ENCODE data around the gene GRID1.
A peak's percentile ranks its signal among the peaks of the same experiment; 100 is the strongest.

GRID1 gene

GRCh38 chr10:86365346-86366032 is 1.1 kb downstream of the GRID1 start:
- Histone ChIP-seq H3K9ac (ENCODE audit: low read depth, low read length) (no peak overlapping the region), H3K4me3 (ENCODE audit: low read length) (peak overlapping the region; percentile 54; the same call in 1 of the 2 replicates), H3K36me3 (ENCODE audit: insufficient read depth, low read depth, low read length) (no peaks in the 10 kb centered on the region), H3K27ac (ENCODE audit: low read length) (no peak overlapping the region), H3K4me1 (ENCODE audit: insufficient read depth, low read length) (no peaks in the 10 kb centered on the region), H3K9me3 (ENCODE audit: insufficient read depth, low read depth, low read length) (no peaks in the 10 kb centered on the region; the same call in 1 of the 2 replicates), H3K27me3 (ENCODE audit: insufficient read depth, low read length) (peaks cover 97% of the 10 kb centered on the region)

DNA sequence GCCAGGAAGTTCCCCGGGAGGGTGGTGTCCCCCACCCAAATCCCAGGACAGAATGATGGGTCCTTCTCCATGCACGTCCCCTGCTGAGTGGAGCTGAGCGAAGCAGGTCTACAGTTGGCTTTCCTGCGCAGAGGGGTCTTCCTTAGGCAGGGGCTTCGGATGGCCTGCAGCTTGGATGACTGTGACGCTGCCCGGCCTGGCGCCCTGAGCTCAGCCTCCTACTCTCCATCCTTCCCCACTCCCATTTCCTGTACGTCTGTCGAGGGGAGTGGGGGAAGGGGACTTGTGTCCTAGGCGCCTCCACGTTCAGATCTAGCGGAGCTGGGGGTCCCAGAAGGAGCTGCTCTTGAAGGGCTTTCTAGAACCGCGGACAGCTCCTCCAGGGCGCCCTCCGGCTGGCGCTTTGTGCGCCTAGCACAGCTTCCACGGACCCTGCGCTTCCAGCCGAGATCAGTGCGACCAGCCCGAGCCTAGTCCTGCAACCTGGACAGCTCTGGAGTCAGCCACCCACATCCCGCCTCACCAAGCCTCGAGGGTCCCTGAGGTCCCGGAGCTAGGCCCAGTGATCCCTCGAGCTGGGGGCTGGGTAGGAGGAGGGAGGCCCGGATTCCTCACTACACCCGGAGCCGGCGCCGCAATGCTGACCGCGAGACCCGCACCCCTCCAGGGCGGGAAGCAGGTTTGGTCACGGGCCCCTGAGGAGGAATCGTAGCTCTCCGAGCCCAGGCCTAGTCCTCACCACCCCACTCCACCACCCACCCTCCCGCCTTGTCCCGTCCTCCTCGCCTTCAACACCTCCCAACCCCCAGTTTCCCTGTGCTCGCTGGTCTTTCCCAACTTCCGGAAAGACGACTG is 1.9 kb downstream of the GRID1 start:
- peaks cover 91% of the 10 kb centered on the region for H3K27me3 ChIP-seq (ENCODE audit: insufficient read depth, low read length)
- no peak overlapping the region for H3K27ac ChIP-seq (ENCODE audit: low read length)
- peak overlapping the region; percentile 54; the same call in 1 of the 2 replicates for H3K4me3 ChIP-seq (ENCODE audit: low read length)
- H3K9ac ChIP-seq (ENCODE audit: low read depth, low read length): no peak overlapping the region
- no peaks in the 10 kb centered on the region for H3K36me3 ChIP-seq (ENCODE audit: insufficient read depth, low read depth, low read length)
- H3K4me1 ChIP-seq (ENCODE audit: insufficient read depth, low read length): no peaks in the 10 kb centered on the region
- H3K9me3 ChIP-seq (ENCODE audit: insufficient read depth, low read depth, low read length): no peaks in the 10 kb centered on the region; the same call in 1 of the 2 replicates

GRCh38 chr10:86363833-86364490 is 2.6 kb downstream of the GRID1 start:
- no peak overlapping the region for H3K27ac ChIP-seq (ENCODE audit: low read length)
- no peaks in the 10 kb centered on the region; the same call in 1 of the 2 replicates for H3K9me3 ChIP-seq (ENCODE audit: insufficient read depth, low read depth, low read length)
- peaks cover 86% of the 10 kb centered on the region for H3K27me3 ChIP-seq (ENCODE audit: insufficient read depth, low read length)
- no peaks in the 10 kb centered on the region for H3K36me3 ChIP-seq (ENCODE audit: insufficient read depth, low read depth, low read length)
- no peak overlapping the region for H3K9ac ChIP-seq (ENCODE audit: low read depth, low read length)
- no peaks in the 10 kb centered on the region for H3K4me1 ChIP-seq (ENCODE audit: insufficient read depth, low read length)
- H3K4me3 ChIP-seq (ENCODE audit: low read length): peak overlapping the region; percentile 66; the same call in 1 of the 2 replicates

DNA sequence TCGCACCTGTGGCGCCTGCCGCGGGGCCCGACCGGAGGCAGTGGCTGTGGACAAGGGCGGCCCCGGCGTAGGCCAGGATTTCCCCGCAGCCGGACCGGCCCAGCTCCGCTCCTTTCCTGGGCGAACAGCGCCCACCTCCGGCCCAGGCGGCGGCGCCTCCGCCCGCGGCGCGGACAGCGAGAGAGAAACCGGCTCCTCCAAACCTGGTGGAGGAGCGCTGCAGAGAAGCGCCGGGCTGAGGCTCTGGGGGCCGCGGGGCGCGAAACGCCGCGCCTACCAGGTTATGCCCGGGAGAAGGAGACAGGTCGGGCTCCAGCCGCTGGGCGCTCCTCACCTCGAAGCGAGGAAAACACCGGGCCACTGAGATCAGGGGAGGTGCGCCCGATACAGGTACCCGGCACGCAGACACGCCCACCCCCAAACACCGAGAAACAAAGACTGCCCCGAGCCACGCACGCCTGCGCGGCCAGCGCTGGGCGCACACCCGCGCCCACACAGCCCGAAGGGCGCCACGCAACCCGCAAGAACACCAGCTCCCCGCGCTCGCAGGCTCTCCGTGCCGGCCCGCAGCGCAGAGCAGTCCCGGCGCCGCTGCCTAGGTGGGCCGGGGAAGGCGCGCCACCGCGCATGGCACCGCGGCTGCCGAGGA is 3.3 kb downstream of the GRID1 start:
- no peaks in the 10 kb centered on the region for H3K4me1 ChIP-seq (ENCODE audit: insufficient read depth, low read length)
- H3K9me3 ChIP-seq (ENCODE audit: insufficient read depth, low read depth, low read length): no peaks in the 10 kb centered on the region; the same call in 1 of the 2 replicates
- no peaks in the 10 kb centered on the region for H3K36me3 ChIP-seq (ENCODE audit: insufficient read depth, low read depth, low read length)
- H3K9ac ChIP-seq (ENCODE audit: low read depth, low read length): no peak overlapping the region
- peaks cover 82% of the 10 kb centered on the region for H3K27me3 ChIP-seq (ENCODE audit: insufficient read depth, low read length)
- peak overlapping the region; percentile 66 for H3K4me3 ChIP-seq (ENCODE audit: low read length)
- H3K27ac ChIP-seq (ENCODE audit: low read length): no peak overlapping the region

GRCh38 chr10:86362586-86363183 is 3.9 kb downstream of the GRID1 start:
- no peaks in the 10 kb centered on the region; the same call in 1 of the 2 replicates for H3K9me3 ChIP-seq (ENCODE audit: insufficient read depth, low read depth, low read length)
- H3K36me3 ChIP-seq (ENCODE audit: insufficient read depth, low read depth, low read length): no peaks in the 10 kb centered on the region
- no peak overlapping the region for H3K9ac ChIP-seq (ENCODE audit: low read depth, low read length)
- no peaks in the 10 kb centered on the region for H3K4me1 ChIP-seq (ENCODE audit: insufficient read depth, low read length)
- H3K27me3 ChIP-seq (ENCODE audit: insufficient read depth, low read length): peaks cover 75% of the 10 kb centered on the region
- H3K4me3 ChIP-seq (ENCODE audit: low read length): peak overlapping the region; percentile 66
- H3K27ac ChIP-seq (ENCODE audit: low read length): no peak overlapping the region

DNA sequence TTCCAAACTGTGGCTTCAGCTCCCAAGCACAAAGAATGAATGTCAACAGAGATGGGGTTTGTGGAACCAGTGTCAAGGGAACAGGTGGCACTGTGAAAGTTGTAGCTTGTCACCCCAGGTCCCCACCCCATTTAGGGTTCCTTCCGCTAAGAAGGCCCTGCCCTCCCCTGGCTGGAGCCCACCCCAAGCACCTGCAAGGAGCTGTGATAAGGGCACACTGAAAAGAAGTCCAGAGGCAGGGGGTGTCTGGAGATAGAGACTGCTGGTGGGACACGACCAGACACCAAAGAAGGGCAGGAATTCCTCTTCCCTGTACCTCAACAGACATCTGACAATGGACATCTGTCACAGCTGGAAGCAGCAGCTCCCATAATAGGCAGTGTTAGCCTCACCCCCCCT is 4.5 kb downstream of the GRID1 start:
- Histone ChIP-seq H3K4me3 (ENCODE audit: low read length) (no peak overlapping the region), H3K9ac (ENCODE audit: low read depth, low read length) (no peak overlapping the region), H3K4me1 (ENCODE audit: insufficient read depth, low read length) (no peaks in the 10 kb centered on the region), H3K9me3 (ENCODE audit: insufficient read depth, low read depth, low read length) (no peaks in the 10 kb centered on the region; the same call in 1 of the 2 replicates), H3K27me3 (ENCODE audit: insufficient read depth, low read length) (peaks cover 70% of the 10 kb centered on the region), H3K27ac (ENCODE audit: low read length) (no peak overlapping the region), H3K36me3 (ENCODE audit: insufficient read depth, low read depth, low read length) (no peaks in the 10 kb centered on the region)

DNA sequence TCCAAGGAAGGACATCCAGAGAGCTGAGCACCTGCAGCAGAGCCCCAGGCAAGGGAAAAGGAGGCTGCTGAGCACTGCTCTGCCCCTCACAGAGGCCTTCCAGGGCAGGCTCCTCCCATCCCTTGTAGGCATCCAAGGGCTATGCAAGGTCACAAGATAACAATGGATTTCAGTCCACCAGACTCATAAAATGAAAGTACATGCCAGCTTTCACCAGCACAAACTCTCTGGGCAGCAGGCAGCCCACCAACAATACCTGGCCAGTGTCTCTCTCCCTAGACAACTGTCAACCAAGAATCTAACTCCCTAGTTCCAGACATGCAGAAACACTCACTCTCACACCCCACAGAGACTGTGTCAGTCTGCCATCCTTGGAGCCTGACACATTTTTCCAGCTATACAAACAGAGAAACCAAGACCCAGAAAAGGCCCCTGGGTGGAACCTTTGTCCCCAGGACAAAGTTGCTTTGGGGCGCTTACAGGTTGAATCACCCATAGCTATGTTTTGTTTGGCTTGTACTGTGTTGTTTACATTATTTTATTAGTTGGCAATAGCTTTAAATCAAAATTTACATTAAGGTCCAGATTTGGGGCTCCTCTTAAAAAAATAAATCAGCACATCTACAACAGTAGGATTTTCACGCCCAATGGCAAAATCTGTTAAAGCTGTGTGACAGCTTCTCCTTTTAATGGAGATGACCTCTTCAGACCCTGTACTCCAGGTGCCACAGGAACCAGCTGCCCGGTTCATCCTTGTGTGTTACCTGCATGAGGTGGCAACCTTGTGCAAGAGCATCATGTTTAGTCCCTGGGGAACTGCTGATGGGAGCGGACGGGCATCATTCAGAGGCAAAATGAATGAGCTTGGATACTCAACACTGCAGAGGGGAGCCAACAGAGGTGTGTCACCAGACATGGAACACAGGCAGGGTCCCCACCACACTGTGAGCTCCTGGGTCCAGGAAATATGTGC is 5.2 kb downstream of the GRID1 start:
- H3K4me3 ChIP-seq (ENCODE audit: low read length): no peak overlapping the region
- no peaks in the 10 kb centered on the region for H3K4me1 ChIP-seq (ENCODE audit: insufficient read depth, low read length)
- H3K27me3 ChIP-seq (ENCODE audit: insufficient read depth, low read length): peaks cover 65% of the 10 kb centered on the region
- no peak overlapping the region for H3K9ac ChIP-seq (ENCODE audit: low read depth, low read length)
- H3K27ac ChIP-seq (ENCODE audit: low read length): no peak overlapping the region
- no peaks in the 10 kb centered on the region; the same call in 1 of the 2 replicates for H3K9me3 ChIP-seq (ENCODE audit: insufficient read depth, low read depth, low read length)
- H3K36me3 ChIP-seq (ENCODE audit: insufficient read depth, low read depth, low read length): no peaks in the 10 kb centered on the region

DNA sequence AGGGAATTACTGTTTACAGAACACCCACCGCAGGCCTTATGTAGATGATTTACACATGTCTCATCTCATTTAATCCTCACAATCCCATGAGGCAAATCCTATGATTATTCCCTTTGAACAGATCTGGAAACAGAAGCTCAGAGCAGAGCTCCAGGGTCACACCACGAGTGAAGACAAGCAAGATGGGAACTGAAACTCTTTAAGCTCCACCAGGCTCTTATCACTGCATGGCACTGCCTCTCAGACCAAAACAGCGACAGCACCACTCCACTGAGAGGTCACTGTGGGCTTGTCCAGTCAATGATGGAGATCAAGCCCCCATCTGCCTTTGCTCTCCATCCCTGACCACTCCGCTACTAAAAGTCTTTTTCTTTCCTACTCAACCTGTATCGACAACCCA is 5.9 kb downstream of the GRID1 start:
- H3K36me3 ChIP-seq (ENCODE audit: insufficient read depth, low read depth, low read length): no peaks in the 10 kb centered on the region

DNA sequence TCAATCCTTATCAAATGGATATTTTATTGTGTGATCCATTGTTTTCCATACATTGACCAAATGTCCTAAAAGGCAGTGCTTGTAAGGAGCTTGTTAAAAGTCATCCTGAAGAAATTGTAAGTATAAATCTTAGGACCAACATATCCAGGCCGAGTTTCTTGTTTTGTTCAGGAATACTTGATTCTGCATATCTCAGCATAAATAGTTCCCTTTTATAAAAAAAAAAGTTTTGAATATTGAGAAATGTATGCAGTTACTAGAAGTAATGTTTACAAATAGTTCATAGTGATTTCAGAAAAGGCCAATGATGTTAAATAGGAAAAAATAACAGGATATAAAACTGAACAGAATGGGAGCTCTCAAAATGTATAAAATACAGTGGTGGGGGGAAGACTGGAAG is 6.6 kb downstream of the GRID1 start:
- Histone ChIP-seq H3K9me3 (ENCODE audit: insufficient read depth, low read depth, low read length) (no peaks in the 10 kb centered on the region; the same call in 1 of the 2 replicates), H3K4me1 (ENCODE audit: insufficient read depth, low read length) (no peaks in the 10 kb centered on the region), H3K27me3 (ENCODE audit: insufficient read depth, low read length) (peaks cover 51% of the 10 kb centered on the region), H3K27ac (ENCODE audit: low read length) (no peak overlapping the region), H3K4me3 (ENCODE audit: low read length) (no peak overlapping the region), H3K36me3 (ENCODE audit: insufficient read depth, low read depth, low read length) (no peaks in the 10 kb centered on the region), H3K9ac (ENCODE audit: low read depth, low read length) (no peak overlapping the region)

More for the DNA sequence above, 5.9 kb downstream of the GRID1 start:
- H3K27me3 ChIP-seq (ENCODE audit: insufficient read depth, low read length): peaks cover 58% of the 10 kb centered on the region
- no peak overlapping the region for H3K27ac ChIP-seq (ENCODE audit: low read length)
- no peaks in the 10 kb centered on the region; the same call in 1 of the 2 replicates for H3K9me3 ChIP-seq (ENCODE audit: insufficient read depth, low read depth, low read length)
- no peak overlapping the region for H3K9ac ChIP-seq (ENCODE audit: low read depth, low read length)
- no peaks in the 10 kb centered on the region for H3K4me1 ChIP-seq (ENCODE audit: insufficient read depth, low read length)
- H3K4me3 ChIP-seq (ENCODE audit: low read length): no peak overlapping the region

DNA sequence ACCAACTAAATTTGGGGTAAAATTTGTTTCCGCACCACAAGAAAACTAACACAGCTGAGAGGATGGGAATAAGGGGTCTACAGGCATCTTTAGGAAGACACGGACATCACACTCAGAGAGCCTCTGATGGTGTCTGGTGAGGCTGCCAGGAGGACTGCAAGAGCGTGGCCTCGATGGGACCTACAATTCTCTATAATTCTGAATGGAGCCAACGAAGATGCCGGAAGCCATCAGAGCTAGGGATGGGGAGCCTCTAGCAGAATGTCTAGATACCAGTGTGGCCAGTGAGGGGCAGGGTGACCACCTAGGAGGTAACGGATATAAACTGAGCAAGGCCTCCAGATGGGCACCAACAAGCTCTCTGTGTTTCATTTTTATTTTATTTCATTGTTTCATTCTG is 7.5 kb downstream of the GRID1 start:
- Histone ChIP-seq H3K9me3 (ENCODE audit: insufficient read depth, low read depth, low read length) (no peaks in the 10 kb centered on the region; the same call in 1 of the 2 replicates), H3K9ac (ENCODE audit: low read depth, low read length) (no peak overlapping the region), H3K36me3 (ENCODE audit: insufficient read depth, low read depth, low read length) (no peaks in the 10 kb centered on the region), H3K4me1 (ENCODE audit: insufficient read depth, low read length) (no peaks in the 10 kb centered on the region), H3K27ac (ENCODE audit: low read length) (no peak overlapping the region), H3K4me3 (ENCODE audit: low read length) (no peak overlapping the region), H3K27me3 (ENCODE audit: insufficient read depth, low read length) (peaks cover 43% of the 10 kb centered on the region)

Data from iPS-20b (cell line).